Endothelial cell of umbilical vein (primary cell): Measurements from ENCODE around the gene ZNF385B. TPM values are rescaled to one million over a fixed set of nuclear protein-coding genes. Genes with fewer than 3 reads are reported as not detected.

Source experiments
- BruUV-seq: library from RNA; stranded (reverse); fragments of 400-500 nt; replicated peaks from 2 replicates; lab custom pipeline; 2021; lab: Mats Ljungman, UMichigan
- CTCF ChIA-PET: fragments of 300-600, 350-600 bp; sonication (Branson Sonifier 250); formaldehyde crosslinking; loops from one replicate; lab custom pipeline; 2021; ENCODE audit warnings: antibody characterized with exemption, inconsistent platforms; lab: Charles Lee
- POLR2A ChIA-PET: fragments of 300-600, 350-600 bp; sonication (Branson Sonifier 250); formaldehyde crosslinking; loops from one replicate; lab custom pipeline; 2021; ENCODE audit warnings: antibody characterized with exemption, inconsistent platforms; lab: Charles Lee
- DNase-seq: peaks from one replicate; pipeline ENCODE4 v3.0.0-alpha.2; 2011; ENCODE audit warnings: low read depth, low spot score
- FAIRE-seq: peaks from 2 replicates; lab custom pipeline; 2011; peaks lifted over from hg19 to GRCh38; lab: Jason Lieb, UNC
- H2AFZ ChIP-seq: 2 replicates; pipeline ENCODE4 v1.6.0; 2012; ENCODE audit warnings: low read depth, low read length, control low read depth, inconsistent platforms
- H3K27ac ChIP-seq: 2 replicates; pipeline ENCODE4 v1.5.1; 2011; ENCODE audit warnings: low read depth, mild to moderate bottlenecking, control low read depth, low read length, moderate library complexity; ENCODE audit not compliant: insufficient read depth
- H3K27me3 ChIP-seq, 2 experiments: 2 replicates each; pipeline versions ENCODE4 v1.6.0 to v1.6.1; 2011; ENCODE audit warnings: low read length in 2 of 2, mixed read lengths in 1 of 2; ENCODE audit not compliant: control insufficient read depth in 2 of 2, insufficient read depth in 2 of 2
- H3K36me3 ChIP-seq, 2 experiments: 2 replicates in 1 of 2; 3 replicates in 1 of 2; pipeline ENCODE4 v1.5.1; 2011; ENCODE audit warnings: low read length in 2 of 2, mild to moderate bottlenecking in 1 of 2, moderate library complexity in 1 of 2; ENCODE audit not compliant: control insufficient read depth in 2 of 2, insufficient read depth in 2 of 2; ENCODE audit errors: extremely low read depth in 1 of 2
- H3K4me1 ChIP-seq: 3 replicates; pipeline ENCODE4 v1.5.1; 2011; ENCODE audit warnings: mild to moderate bottlenecking, low read length; ENCODE audit not compliant: control insufficient read depth, insufficient read depth; ENCODE audit errors: extremely low read depth
- H3K4me2 ChIP-seq: 2 replicates; pipeline ENCODE4 v1.6.1; 2011; ENCODE audit warnings: low read length, control low read depth, mixed read lengths; ENCODE audit not compliant: insufficient read depth
- H3K4me3 ChIP-seq, 3 experiments: fragments of 200-600 bp in 1 of 3; sonication (generic), shearing (Covaris generic) in 1 of 3; replicated peaks in 1 of 3; 2 replicates each; pipeline ENCODE4 v1.5.1; 2011 to 2016; ENCODE audit warnings: control low read depth in 3 of 3, low read length in 3 of 3, mild to moderate bottlenecking in 2 of 3, inconsistent platforms in 1 of 3, low read depth in 1 of 3, moderate library complexity in 1 of 3; ENCODE audit not compliant: insufficient read depth in 1 of 3
- H3K79me2 ChIP-seq: 2 replicates; pipeline ENCODE4 v1.6.0; 2012; ENCODE audit warnings: low read length, inconsistent platforms; ENCODE audit not compliant: control insufficient read depth, insufficient read depth
- H3K9ac ChIP-seq: replicated peaks from 2 replicates; pipeline ENCODE3; 2011; ENCODE audit warnings: low read length, control low read depth; ENCODE audit not compliant: insufficient read depth; ENCODE audit errors: extremely low read depth
- H3K9me1 ChIP-seq: replicated peaks from 3 replicates; pipeline ENCODE4 v1.6.0; 2011; ENCODE audit warnings: mild to moderate bottlenecking, low read length; ENCODE audit not compliant: control insufficient read depth, insufficient read depth; ENCODE audit errors: extremely low read depth
- H3K9me3 ChIP-seq: replicated peaks from 2 replicates; pipeline ENCODE4 v1.5.1; 2012; ENCODE audit warnings: low read length, inconsistent platforms; ENCODE audit not compliant: control insufficient read depth, insufficient read depth
- H4K20me1 ChIP-seq: replicated peaks from 2 replicates; pipeline ENCODE3; 2011; ENCODE audit warnings: mild to moderate bottlenecking, low read length; ENCODE audit not compliant: control insufficient read depth, insufficient read depth; ENCODE audit errors: extremely low read depth
- CTCF ChIP-seq, 2 donors: IDR thresholded peaks; 1 replicate in 1 of 2; 2 replicates in 1 of 2; pipeline ENCODE4 v1.5.1; 2011; ENCODE audit warnings: low read length in 2 of 2, mild to moderate bottlenecking in 2 of 2, moderate library complexity in 2 of 2, control low read depth in 1 of 2, inconsistent platforms in 1 of 2, low read depth in 1 of 2; ENCODE audit not compliant: insufficient read depth in 1 of 2; ENCODE audit errors: extremely low read depth in 1 of 2
- EZH2 ChIP-seq: IDR thresholded peaks from 2 replicates; pipeline ENCODE4 v1.6.1; 2012; ENCODE audit warnings: borderline replicate concordance, low read depth, mild to moderate bottlenecking, moderate library complexity, low read length, inconsistent platforms; ENCODE audit not compliant: severe bottlenecking
- FOS ChIP-seq: IDR thresholded peaks from 2 replicates; pipeline ENCODE4 v1.6.1; 2011; ENCODE audit warnings: mild to moderate bottlenecking, low read length, moderate library complexity, borderline replicate concordance; ENCODE audit not compliant: insufficient read depth
- GATA2 ChIP-seq: IDR thresholded peaks from 2 replicates; pipeline ENCODE4 v1.7.0; 2011; ENCODE audit warnings: low read depth, mild to moderate bottlenecking, moderate library complexity, mixed read lengths, low read length; ENCODE audit not compliant: insufficient read length, insufficient read depth
- JUN ChIP-seq: IDR thresholded peaks from 2 replicates; pipeline ENCODE4 v1.6.1; 2011; ENCODE audit warnings: borderline replicate concordance, low read depth; ENCODE audit not compliant: insufficient read length, insufficient read depth
- MAX ChIP-seq: IDR thresholded peaks from 2 replicates; pipeline ENCODE4 v1.6.1; 2011; ENCODE audit not compliant: insufficient read depth, insufficient read length
- MYC ChIP-seq: IDR thresholded peaks from one replicate; pipeline ENCODE4 v1.6.1; 2011; ENCODE audit warnings: mild to moderate bottlenecking, low read depth, low read length
- POLR2A ChIP-seq: IDR thresholded peaks from 2 replicates; pipeline ENCODE4 v1.6.1; 2012; ENCODE audit warnings: low read depth, mild to moderate bottlenecking, control low read depth, low read length
- POLR2AphosphoS5 ChIP-seq: IDR thresholded peaks from 2 replicates; pipeline ENCODE4 v1.6.1; 2012; ENCODE audit warnings: low read depth, mild to moderate bottlenecking, control low read depth, low read length, moderate library complexity; ENCODE audit not compliant: insufficient read depth
- dilution Hi-C: fragments of 300-500 bp; cut with MboI; formaldehyde crosslinking; loops from one replicate; pipeline ENCODE4 v1.15.0; 2019; ENCODE audit warnings: low sequenced_read_pairs; ENCODE audit not compliant: extremely low pct_ligation_motif_present
- intact Hi-C: fragments of 100-400 bp; cut with micrococcal nuclease; formaldehyde crosslinking; loops from one replicate; pipeline ENCODE4 v1.10.0; 2022
- polyA plus RNA-seq, 4 experiments: library from polyadenylated mRNA; depleted of rRNA in 3 of 4; stranded (reverse) in 3 of 4; unstranded in 1 of 4; fragments of >200 nt; gene quantifications; 2 replicates each; pipeline versions ENCODE4 v1.2.1 to v1.2.3, GENCODE V29; 2011 to 2012; ENCODE audit warnings: missing spikeins in 1 of 4
- total RNA-seq: library from RNA; stranded (reverse); gene quantifications from 2 replicates; pipeline ENCODE4 v1.2.3, GENCODE V29; 2021

The ZNF385B gene
- total and polyA plus RNA-seq, 2 donors (not counting 3 experiments of a cell fraction or from before 2014, with no cell fraction given), result not detected

GRCh38 chr2:179771791-179772190, 89.6 kb downstream of the ZNF385B start:
- Histone ChIP-seq H3K79me2 (no peaks in the 10 kb centered on the region), H3K4me3 (no peak overlapping the region), H3K9me3 (no peaks in the 10 kb centered on the region), H3K27ac (no peak overlapping the region), H4K20me1 (no peaks in the 10 kb centered on the region), H3K4me2 (no peak overlapping the region), H3K9ac (no peak overlapping the region), H3K9me1 (no peaks in the 10 kb centered on the region), H2AFZ (no peak overlapping the region), H3K36me3 (no peaks in the 10 kb centered on the region), H3K27me3 (no peaks in the 10 kb centered on the region), H3K4me1 (no peaks in the 10 kb centered on the region)
- CTCF ChIA-PET, result no interaction called here
- FAIRE-seq, result no peak
- no TSS peak for BruUV-seq
- TF ChIP-seq MAX (no peak), FOS (no peak), POLR2AphosphoS5 (no peak), CTCF (IDR thresholded peaks at IDR 0.05; ENCODE audit: extremely low read depth in 1 of 2, insufficient read depth in 1 of 2, low read depth in 1 of 2, low read length in 2 of 2) (no peak)
- intact Hi-C loops, result loop anchor here (10.0 kb wide), 1 partner anchor 303 kb away; no protein-coding TSS in a partner anchor
- DNase-seq, result no peak
- dilution Hi-C loops, result no loop called here
- POLR2A ChIA-PET, result no interaction called here

- TF ChIP-seq GATA2 (no peak), POLR2A (no peak), CTCF (IDR thresholded peaks at IDR 0.05; ENCODE audit: extremely low read depth in 1 of 2, insufficient read depth in 1 of 2, low read depth in 1 of 2, low read length in 2 of 2) (no peak), MYC (no peak), EZH2 (no peak), MAX (no peak), POLR2AphosphoS5 (no peak), FOS (no peak), JUN (no peak)
- Histone ChIP-seq H4K20me1 (no peaks in the 10 kb centered on the region), H3K4me3 (no peak overlapping the region), H3K27me3 (no peaks in the 10 kb centered on the region), H3K9me3 (no peaks in the 10 kb centered on the region), H3K36me3 (no peaks in the 10 kb centered on the region), H3K9ac (no peak overlapping the region), H3K4me1 (no peaks in the 10 kb centered on the region), H3K79me2 (no peaks in the 10 kb centered on the region), H3K9me1 (no peaks in the 10 kb centered on the region), H3K4me2 (no peak overlapping the region), H2AFZ (no peak overlapping the region), H3K27ac (no peak overlapping the region)
- ChIA-PET POLR2A (no interaction called here), CTCF (no interaction called here)
- dilution Hi-C loops (no loop called here), intact Hi-C loops (loop anchor here (10.0 kb wide), 1 partner anchor 305 kb away; no protein-coding TSS in a partner anchor)
- no TSS peak for BruUV-seq
- FAIRE-seq (no peak), DNase-seq (no peak)
Observed at GRCh38 chr2:179770029-179770428, 91.4 kb downstream of the ZNF385B start.
